Upper lobe of left lung (tissue), 6 donors: ENCODE results near the gene ERF. TPM values are rescaled to one million over a fixed set of nuclear protein-coding genes. Genes with fewer than 3 reads are reported as not detected.

Experiments used
- ATAC-seq, 2 donors: fragments of 200-7000 bp; cut with Tn5 transposase; one replicate each; pipeline ENCODE4 v1.9.1; 2022; ENCODE audit warnings: mild to moderate bottlenecking in 2 of 2, moderate library complexity in 2 of 2; ENCODE audit not compliant: low FRiP score in 2 of 2
- DNase-seq, 2 donors: peaks; one replicate each; pipeline ENCODE4 v3.0.0-alpha.2; 2019 to 2020
- H3K27ac ChIP-seq, 4 donors: fragments of 200-600 bp; sonication (generic); one replicate each; pipeline ENCODE4 v1.5.1; 2016 to 2019
- H3K27me3 ChIP-seq, 4 donors: fragments of 200-600 bp; sonication (generic); one replicate each; pipeline ENCODE4 v1.5.1; 2017 to 2019
- H3K36me3 ChIP-seq, 4 donors: fragments of 200-600 bp; sonication (generic); one replicate each; pipeline ENCODE4 v1.5.1; 2016 to 2019
- H3K4me1 ChIP-seq, 4 donors: fragments of 200-600 bp; sonication (generic); one replicate each; pipeline ENCODE4 v1.5.1; 2018 to 2019
- H3K4me3 ChIP-seq, 4 donors: fragments of 200-600 bp; sonication (generic); one replicate each; pipeline ENCODE4 v1.5.1; 2017 to 2019; ENCODE audit warnings: mild to moderate bottlenecking in 2 of 4, moderate library complexity in 1 of 4
- H3K9me3 ChIP-seq, 4 donors: fragments of 200-600 bp; sonication (generic); one replicate each; pipeline ENCODE4 v1.5.1; 2018 to 2019
- CTCF ChIP-seq, 6 experiments: fragments of 450-650 bp in 4 of 6; fragments of 200-600 bp in 2 of 6; sonication (generic) in 2 of 6; IDR thresholded peaks; one replicate each; pipeline ENCODE4 v1.5.1; 2016 to 2019; ENCODE audit warnings: antibody characterized with exemption in 6 of 6
- EP300 ChIP-seq, 4 donors: sonication (generic); formaldehyde crosslinking; IDR thresholded peaks; one replicate each; pipeline ENCODE4 v1.5.1; 2017; ENCODE audit warnings: antibody characterized with exemption in 4 of 4, control low read depth in 2 of 4
- POLR2A ChIP-seq, 4 donors: fragments of 450-650 bp; IDR thresholded peaks; one replicate each; pipeline ENCODE4 v1.5.1; 2016 to 2017; ENCODE audit warnings: antibody characterized with exemption in 4 of 4, mild to moderate bottlenecking in 2 of 4
- POLR2AphosphoS5 ChIP-seq, 2 donors: sonication (generic); formaldehyde crosslinking; IDR thresholded peaks; one replicate each; pipeline ENCODE4 v1.5.1; 2017; ENCODE audit warnings: antibody characterized with exemption in 2 of 2
- WGBS, 2 donors: methylation state at CpG; one replicate each; pipeline ENCODE4 v1.1.5; 2017 to 2018; 5-methylcytosine and 5-hydroxymethylcytosine counted together
- total RNA-seq, 6 donors: library from RNA; depleted of rRNA in 4 of 6; stranded (reverse); fragments of >200 nt in 4 of 6; gene quantifications; one replicate each; pipeline versions ENCODE4 v1.1.0 to v1.2.1, GENCODE V29; 2016 to 2021
- donor health status: DM: no; HTN: no; CAD: no; lungs with moderate emphysema.
- donor health status: DM: no; HTN: yes; CAD: no; lungs with severe emphysema.

ERF gene
- total RNA-seq, 6 donors from 2014 or later: 13.6 to 59.4 (median 32.5) TPM

- no peaks in the 10 kb centered on the region for H3K9me3 ChIP-seq
- peaks cover 10 to 29% (median 14%) of the 10 kb centered on the region in 4 donors for H3K36me3 ChIP-seq
- 53 to 66% methylated on average over 5 of the region's 5 CpGs for WGBS, 2 donors
- DNase-seq: peak in 1 of 2 donors; percentile 20
- H3K4me1 ChIP-seq: peaks cover 67 to 99% (median 78%) of the 10 kb centered on the region in 4 donors
- no peaks in the 10 kb centered on the region for H3K27me3 ChIP-seq
- peak overlapping the region; percentile 96 to 99 (median 96) for H3K27ac ChIP-seq
- no peak for ATAC-seq
- H3K4me3 ChIP-seq: peak overlapping the region in 1 of 4 donors; percentile 88
- TF ChIP-seq CTCF (IDR thresholded peaks at IDR 0.05) (no peak), POLR2A (IDR thresholded peaks at IDR 0.05) (no peak), POLR2AphosphoS5 (IDR thresholded peaks at IDR 0.05) (no peak), EP300 (IDR thresholded peaks at IDR 0.05) (no peak)
Observed at GRCh38 chr19:42278452-42279154, 23.7 kb upstream of the ERF start.

GRCh38 chr19:42277821-42278451, 23.0 kb upstream of the ERF start:
- H3K27ac ChIP-seq: peak overlapping the region; percentile 96 to 99 (median 96)
- H3K36me3 ChIP-seq: peaks cover 14 to 36% (median 21%) of the 10 kb centered on the region in 4 donors
- no peak overlapping the region for H3K4me3 ChIP-seq
- no peaks in the 10 kb centered on the region for H3K9me3 ChIP-seq
- no peak for TF ChIP-seq EP300 (IDR thresholded peaks at IDR 0.05)
- no peak for TF ChIP-seq POLR2A (IDR thresholded peaks at IDR 0.05)
- no peak for TF ChIP-seq CTCF (IDR thresholded peaks at IDR 0.05)
- no peak for TF ChIP-seq POLR2AphosphoS5 (IDR thresholded peaks at IDR 0.05)
- peaks cover 62 to 93% (median 72%) of the 10 kb centered on the region in 4 donors for H3K4me1 ChIP-seq
- DNase-seq (peak; percentile 28 to 75), ATAC-seq (no peak)
- WGBS, 2 donors: 40 to 46% methylated on average over 3 to 10 of the region's 10 CpGs
- H3K27me3 ChIP-seq: no peaks in the 10 kb centered on the region

- Histone ChIP-seq H3K27ac (peak overlapping the region in 2 of 4 donors; percentile 96 to 99), H3K4me3 (no peak overlapping the region), H3K4me1 (peaks cover 51 to 85% (median 61%) of the 10 kb centered on the region in 4 donors), H3K9me3 (no peaks in the 10 kb centered on the region), H3K36me3 (peaks cover 17 to 47% (median 32%) of the 10 kb centered on the region in 4 donors), H3K27me3 (no peaks in the 10 kb centered on the region)
- DNase-seq (no peak), ATAC-seq (no peak)
- no peak for TF ChIP-seq CTCF (IDR thresholded peaks at IDR 0.05)
- no peak for TF ChIP-seq EP300 (IDR thresholded peaks at IDR 0.05)
- TF ChIP-seq POLR2A (IDR thresholded peaks at IDR 0.05): no peak
- TF ChIP-seq POLR2AphosphoS5 (IDR thresholded peaks at IDR 0.05): no peak
- WGBS, 2 donors: 91% methylated on average over 4 of the region's 4 CpGs; no CpG with 5 or more reads in 1 of the 2 donors
Observed at GRCh38 chr19:42276821-42277220, 21.9 kb upstream of the ERF start.

- no peak overlapping the region for H3K4me3 ChIP-seq
- peak overlapping the region in 2 of 4 donors; percentile 96 to 99 for H3K27ac ChIP-seq
- TF ChIP-seq POLR2AphosphoS5 (IDR thresholded peaks at IDR 0.05) (no peak), EP300 (IDR thresholded peaks at IDR 0.05) (no peak), POLR2A (IDR thresholded peaks at IDR 0.05) (no peak), CTCF (IDR thresholded peaks at IDR 0.05) (no peak)
- H3K9me3 ChIP-seq: no peaks in the 10 kb centered on the region
- DNase-seq (no peak), ATAC-seq (no peak)
- 39 to 60% methylated on average over 1 to 3 of the region's 3 CpGs for WGBS, 2 donors
- H3K27me3 ChIP-seq: no peaks in the 10 kb centered on the region
- H3K36me3 ChIP-seq: peaks cover 17 to 49% (median 33%) of the 10 kb centered on the region in 4 donors
- H3K4me1 ChIP-seq: peaks cover 51 to 85% (median 59%) of the 10 kb centered on the region in 4 donors
Observed at GRCh38 chr19:42276284-42276683, 21.4 kb upstream of the ERF start.
